GM19023 (cell line): Measurements from ENCODE around the gene PLA2G4F.

Experiments
- ATAC-seq: cut with Tn5 transposase; IDR thresholded peaks from one replicate; pipeline ENCODE4 v1.9.1; 2021; ENCODE audit warnings: mild to moderate bottlenecking, moderate library complexity; ENCODE audit not compliant: unreplicated experiment

Gene PLA2G4F

GRCh38 chr15:42134617-42135245 lies 21.7 kb downstream of the PLA2G4F start:
- no peak for ATAC-seq

- ATAC-seq: no peak
Observed at GRCh38 chr15:42133886-42134502, 22.4 kb downstream of the PLA2G4F start.

GRCh38 chr15:42133356-42133755 lies 23.1 kb downstream of the PLA2G4F start:
- ATAC-seq: no peak

GRCh38 chr15:42131826-42132806 lies 24.3 kb downstream of the PLA2G4F start:
- no peak for ATAC-seq

- ATAC-seq: no peak
Observed at GRCh38 chr15:42131006-42131405, 25.4 kb downstream of the PLA2G4F start.

- ATAC-seq: no peak
Observed at GRCh38 chr15:42130246-42130986, 26.0 kb downstream of the PLA2G4F start.

GRCh38 chr15:42129364-42129763 lies 27.1 kb downstream of the PLA2G4F start:
- no peak for ATAC-seq

GRCh38 chr15:42128476-42128875 lies 28.0 kb downstream of the PLA2G4F start:
- ATAC-seq: no peak

- no peak for ATAC-seq
Observed at GRCh38 chr15:42123546-42123945, 32.9 kb downstream of the PLA2G4F start.

- no peak for ATAC-seq
Observed at GRCh38 chr15:42121682-42122081, 34.8 kb downstream of the PLA2G4F start.

- ATAC-seq: no peak
Observed at GRCh38 chr15:42121021-42121420, 35.4 kb downstream of the PLA2G4F start.

- ATAC-seq: no peak
Observed at GRCh38 chr15:42120285-42120684, 36.2 kb downstream of the PLA2G4F start.

- ATAC-seq: no peak
Observed at GRCh38 chr15:42119446-42119760, 37.0 kb downstream of the PLA2G4F start.

- ATAC-seq: no peak
Observed at GRCh38 chr15:42118650-42119445, 37.6 kb downstream of the PLA2G4F start.

- ATAC-seq: no peak
Observed at GRCh38 chr15:42111924-42112323, 44.5 kb downstream of the PLA2G4F start.

- ATAC-seq: no peak
Observed at GRCh38 chr15:42110367-42110766, 46.1 kb downstream of the PLA2G4F start.

- ATAC-seq: no peak
Observed at GRCh38 chr15:42108806-42109205, 47.6 kb downstream of the PLA2G4F start.

GRCh38 chr15:42108189-42108588 lies 48.2 kb downstream of the PLA2G4F start:
- no peak for ATAC-seq

- no peak for ATAC-seq
Observed at GRCh38 chr15:42107473-42107872, 49.0 kb downstream of the PLA2G4F start.

- no peak for ATAC-seq
Observed at GRCh38 chr15:42106288-42106687, 50.1 kb downstream of the PLA2G4F start.
